Left colon (tissue), 2 donors: Measurements from ENCODE around the gene EMILIN2. TPM values are rescaled to one million over a fixed set of nuclear protein-coding genes. Genes with fewer than 3 reads are reported as not detected.
A peak's percentile ranks its signal among the peaks of the same experiment; 100 is the strongest.

ENCODE experiments used
- ATAC-seq: fragments of 200-7000 bp; cut with Tn5 transposase; one replicate; pipeline ENCODE4 v1.9.1; 2020; ENCODE audit warnings: mild to moderate bottlenecking, moderate library complexity
- DNase-seq, 2 donors: peaks; one replicate each; pipeline ENCODE4 v3.0.0-alpha.2; 2020
- intact Hi-C, 2 donors: fragments of 100-400 bp; cut with DNase I in 1 of 2; cut with micrococcal nuclease in 1 of 2; formaldehyde crosslinking; loops; one replicate each; pipeline versions ENCODE4 v1.11.2 to v1.14.0; 2022; cut with DNase I, micrococcal nuclease
- total RNA-seq, 2 donors: library from RNA; stranded (reverse); fragmentation: NEBNext Ultra II Directional; extraction: Animal tissue kit (Norgen Biotek cat#: 25700); gene quantifications; one replicate each; pipeline ENCODE4 v1.2.1, GENCODE V29; 2021
- donor health status: DM: no; HTN: no; CAD: no.
- donor health status: DM: yes; HTN: yes; CAD: no.

Gene EMILIN2
- total RNA-seq, 2 donors from 2014 or later, result 16.3 to 18.1 TPM

GRCh38 chr18:2921778-2922177 lies 75.0 kb downstream of the EMILIN2 start:
- ATAC-seq, result no peak
- DNase-seq, result no peak
- intact Hi-C loops, result loop anchor here in 1 of 2 donors (10.0 kb wide), 1 partner anchor 313 kb away; no protein-coding TSS in a partner anchor

- ATAC-seq (no peak), DNase-seq (no peak)
- intact Hi-C loops, result loop anchor here in 1 of 2 donors (10.0 kb wide), 1 partner anchor 311 kb away; no protein-coding TSS in a partner anchor
These were observed 76.7 kb downstream of the EMILIN2 start for GRCh38 chr18:2923464-2923863.

GRCh38 chr18:2924920-2925319 lies 78.1 kb downstream of the EMILIN2 start:
- ATAC-seq, result no peak
- no peak for DNase-seq
- intact Hi-C loops, result loop anchor here in 1 of 2 donors (10.0 kb wide), 1 partner anchor 310 kb away; no protein-coding TSS in a partner anchor

- DNase-seq, result no peak
- intact Hi-C loops, result loop anchor here in 1 of 2 donors (10.0 kb wide), 1 partner anchor 308 kb away; no protein-coding TSS in a partner anchor
- no peak for ATAC-seq
These were observed 79.7 kb downstream of the EMILIN2 start for GRCh38 chr18:2926528-2926927.

GRCh38 chr18:2927745-2928144 lies 80.9 kb downstream of the EMILIN2 start:
- intact Hi-C loops, result loop anchor here in 1 of 2 donors (10.0 kb wide), 1 partner anchor 307 kb away; no protein-coding TSS in a partner anchor
- no peak for ATAC-seq
- no peak for DNase-seq

GRCh38 chr18:2932247-2933181 lies 85.7 kb downstream of the EMILIN2 start:
- no peak for DNase-seq
- intact Hi-C loops, result loop anchor here in 1 of 2 donors (2.0 to 5.0 kb wide), 4 partner anchors 130 to 314 kb away; partner anchors contain the start of gene MYL12A
- peak; percentile 65 for ATAC-seq

- ATAC-seq (no peak), DNase-seq (no peak)
- intact Hi-C loops, result loop anchor here in 1 of 2 donors (2.0 to 5.0 kb wide), 4 partner anchors 129 to 313 kb away; partner anchors contain the start of gene MYL12A
These were observed 87.2 kb downstream of the EMILIN2 start for GRCh38 chr18:2933995-2934394.

GRCh38 chr18:2935438-2936192 lies 88.8 kb downstream of the EMILIN2 start:
- intact Hi-C loops, result no loop called here
- no peak for ATAC-seq
- no peak for DNase-seq

GRCh38 chr18:2939317-2939716 lies 92.5 kb downstream of the EMILIN2 start:
- intact Hi-C loops, result no loop called here
- peak; percentile 98 for ATAC-seq

GRCh38 chr18:2948038-2948437 lies 101.2 kb downstream of the EMILIN2 start:
- intact Hi-C loops, result loop anchor here in 1 of 2 donors (5.0 kb wide), 1 partner anchor 34 kb away; no protein-coding TSS in a partner anchor
- DNase-seq, result no peak
- peak; percentile 66 for ATAC-seq

More at GRCh38 chr18:2939317-2939716, 92.5 kb downstream of the EMILIN2 start:
- peak; percentile 66 to 80 for DNase-seq

- DNase-seq, result no peak
These were observed 105.8 kb downstream of the EMILIN2 start for GRCh38 chr18:2952605-2953004.

GRCh38 chr18:2953935-2954653 lies 107.3 kb downstream of the EMILIN2 start:
- intact Hi-C loops, result no loop called here
- ATAC-seq (peak; percentile 85), DNase-seq (no peak)

More at GRCh38 chr18:2952605-2953004, 105.8 kb downstream of the EMILIN2 start:
- intact Hi-C loops, result no loop called here
- no peak for ATAC-seq

GRCh38 chr18:2954869-2955645 lies 108.3 kb downstream of the EMILIN2 start:
- intact Hi-C loops, result no loop called here
- DNase-seq (no peak), ATAC-seq (no peak)

GRCh38 chr18:2956056-2956455 lies 109.2 kb downstream of the EMILIN2 start:
- no peak for ATAC-seq
- intact Hi-C loops, result no loop called here
- no peak for DNase-seq

- ATAC-seq (no peak), DNase-seq (no peak)
- intact Hi-C loops, result no loop called here
These were observed 112.1 kb downstream of the EMILIN2 start for GRCh38 chr18:2958819-2959298.

GRCh38 chr18:2959341-2959740 lies 112.5 kb downstream of the EMILIN2 start:
- intact Hi-C loops, result no loop called here
- DNase-seq, result no peak
- ATAC-seq, result no peak

GRCh38 chr18:2960983-2961696 lies 114.3 kb downstream of the EMILIN2 start:
- ATAC-seq, result peak; percentile 44
- no peak for DNase-seq
- intact Hi-C loops, result no loop called here
